HG02870 (cell line): Measurements from ENCODE around the gene NSD1.
A peak's percentile ranks its signal among the peaks of the same experiment; 100 is the strongest.

ENCODE experiments used
- ATAC-seq: cut with Tn5 transposase; IDR thresholded peaks from one replicate; pipeline ENCODE4 v1.9.1; 2021; ENCODE audit warnings: mild to moderate bottlenecking, moderate library complexity; ENCODE audit not compliant: unreplicated experiment

The NSD1 gene

DNA sequence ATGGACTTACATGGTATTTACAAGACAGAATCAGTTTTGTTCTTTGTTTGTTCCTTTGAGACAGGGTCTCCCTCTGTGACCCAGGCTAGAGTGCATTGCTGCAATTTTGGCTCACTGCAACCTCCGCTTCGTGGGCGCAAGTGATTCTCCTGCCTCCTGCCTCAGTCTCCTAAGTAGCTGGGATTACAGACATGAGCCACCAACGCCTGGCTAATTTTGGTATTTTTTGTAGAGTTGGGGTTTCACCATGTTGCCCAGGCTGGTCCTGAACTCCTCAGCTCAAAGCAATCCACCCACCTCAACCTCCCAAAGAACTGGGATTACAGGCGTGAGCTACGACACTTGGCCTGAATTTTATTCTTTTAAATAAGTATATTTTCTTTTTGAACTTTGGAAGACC lies 142.3 kb downstream of the NSD1 start:
- no peak for ATAC-seq

DNA sequence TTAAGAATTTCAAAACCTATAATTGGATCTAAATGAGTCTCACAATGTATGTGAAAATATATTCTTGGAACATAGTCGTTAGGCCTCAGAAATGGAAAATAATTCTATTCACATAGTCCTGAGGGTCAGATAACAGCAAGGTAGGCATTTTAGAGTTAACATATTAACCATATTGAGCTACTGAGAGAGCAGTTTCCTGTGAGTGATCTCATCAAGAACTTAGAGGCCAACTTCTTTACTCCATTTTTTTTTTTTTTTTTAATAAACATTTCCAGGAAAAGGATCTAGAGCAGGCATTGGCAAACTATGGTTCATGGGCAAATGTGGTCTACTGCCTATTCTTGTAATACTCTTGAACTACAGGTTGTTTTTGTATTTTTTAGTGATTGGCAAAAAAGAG lies 143.3 kb downstream of the NSD1 start:
- ATAC-seq, result no peak

GRCh38 chr5:177288191-177288590 lies 154.6 kb downstream of the NSD1 start:
- ATAC-seq, result no peak

GRCh38 chr5:177290816-177291596 lies 157.4 kb downstream of the NSD1 start:
- ATAC-seq, result no peak

DNA sequence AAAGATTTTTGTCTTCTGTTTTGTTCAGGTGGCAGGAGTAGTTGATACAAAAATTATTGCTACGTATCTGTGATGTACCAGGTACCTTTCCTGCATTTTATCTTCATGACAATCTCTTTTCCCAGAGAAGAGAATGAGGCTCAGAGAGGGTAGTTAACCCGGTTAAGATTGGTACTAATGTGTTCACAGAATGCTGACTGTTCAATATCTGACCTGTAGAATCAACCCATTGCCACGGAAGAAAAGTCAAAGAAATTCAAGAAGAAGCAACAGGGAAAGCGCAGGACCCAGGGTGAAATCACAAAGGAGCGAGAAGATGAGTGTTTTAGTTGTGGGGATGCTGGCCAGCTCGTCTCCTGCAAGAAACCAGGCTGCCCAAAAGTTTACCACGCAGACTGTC lies 158.2 kb downstream of the NSD1 start:
- ATAC-seq, result no peak

- ATAC-seq, result no peak
Measured at GRCh38 chr5:177293819-177294581, 160.4 kb downstream of the NSD1 start.

GRCh38 chr5:177294632-177295031 lies 161.1 kb downstream of the NSD1 start:
- no peak for ATAC-seq

- ATAC-seq, result no peak
Measured at GRCh38 chr5:177295924-177296323, 162.4 kb downstream of the NSD1 start.

- no peak for ATAC-seq
Measured at GRCh38 chr5:177296581-177296980, 163.0 kb downstream of the NSD1 start.

GRCh38 chr5:177297922-177298321 lies 164.3 kb downstream of the NSD1 start:
- ATAC-seq, result no peak

- ATAC-seq, result no peak
Measured at GRCh38 chr5:177299697-177300096, 166.1 kb downstream of the NSD1 start.

DNA sequence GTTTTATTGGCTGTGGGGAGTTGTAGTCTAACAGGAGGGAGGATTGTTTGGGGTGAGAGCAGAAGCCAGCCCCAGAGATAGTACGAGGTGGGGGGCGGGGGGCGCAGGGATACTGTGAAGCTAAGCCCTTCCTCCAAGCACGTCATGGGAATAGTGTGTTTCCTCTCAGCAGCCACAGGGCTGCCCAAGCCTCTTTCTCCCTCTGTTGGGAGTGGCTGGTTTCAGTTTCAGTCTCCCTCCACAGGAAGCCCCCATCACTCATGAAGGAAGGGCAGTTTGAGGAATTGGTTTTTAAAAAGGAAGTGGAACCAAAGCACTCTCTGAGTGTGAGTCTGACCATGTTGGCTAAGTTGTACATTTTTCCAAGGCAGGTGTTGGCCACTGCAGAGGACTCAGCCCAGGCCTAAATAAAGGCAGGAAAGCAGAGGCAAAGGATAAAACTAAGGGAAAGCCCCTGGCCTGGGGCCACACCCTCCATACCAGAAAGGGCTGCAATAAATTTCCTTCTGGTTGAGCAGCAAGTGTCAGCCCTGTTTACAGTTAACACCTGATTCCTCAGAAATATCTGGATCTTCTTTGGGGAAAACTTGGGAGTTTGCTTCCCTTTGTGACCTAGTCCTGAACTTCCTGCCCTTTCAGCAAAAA lies 166.8 kb downstream of the NSD1 start:
- no peak for ATAC-seq

- no peak for ATAC-seq
Measured at GRCh38 chr5:177300951-177301350, 167.4 kb downstream of the NSD1 start.

DNA sequence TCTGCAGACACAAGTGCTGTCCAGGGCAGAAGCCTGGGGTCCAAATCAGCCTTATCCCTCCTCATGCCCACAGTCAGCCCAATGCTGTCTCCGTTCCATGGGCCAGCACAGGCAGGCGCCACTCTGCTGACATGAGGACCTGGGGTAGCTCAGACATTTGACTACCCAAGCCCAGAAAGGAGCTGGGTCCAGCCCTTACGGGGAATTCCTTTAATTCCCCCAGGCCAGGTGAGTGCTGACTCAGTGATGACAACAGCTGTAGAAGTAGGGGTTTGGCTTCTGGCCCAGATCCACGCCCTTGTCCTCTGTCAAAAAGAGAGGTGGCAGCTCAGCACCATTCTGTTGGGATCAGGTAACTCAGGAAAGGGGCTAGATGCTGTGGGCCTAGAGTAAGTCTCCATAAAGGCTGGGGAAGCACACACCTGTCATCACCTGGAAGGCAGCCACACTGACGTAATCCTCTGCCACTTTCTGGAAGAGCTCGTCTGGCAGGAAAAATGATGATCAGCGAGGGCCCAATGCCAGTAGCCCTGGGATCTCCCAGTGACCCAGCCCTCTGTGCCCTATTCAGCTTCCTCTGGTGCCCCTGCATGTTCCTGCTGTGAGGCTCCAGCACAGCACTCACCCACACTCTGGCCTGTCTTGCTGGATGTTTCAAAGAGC lies 168.1 kb downstream of the NSD1 start:
- ATAC-seq, result no peak

GRCh38 chr5:177302354-177303110 lies 169.0 kb downstream of the NSD1 start:
- no peak for ATAC-seq

- peak; percentile 54 for ATAC-seq
Measured at GRCh38 chr5:177303121-177303924, 169.8 kb downstream of the NSD1 start, which contains the start of the genes PRELID1 and RAB24. PRELID1 (plus strand) TSS chr5:177303799; CDS start chr5:177303986, 187 bp downstream. RAB24 (minus strand) TSS chr5:177303719; CDS start chr5:177303288, 431 bp downstream.

DNA sequence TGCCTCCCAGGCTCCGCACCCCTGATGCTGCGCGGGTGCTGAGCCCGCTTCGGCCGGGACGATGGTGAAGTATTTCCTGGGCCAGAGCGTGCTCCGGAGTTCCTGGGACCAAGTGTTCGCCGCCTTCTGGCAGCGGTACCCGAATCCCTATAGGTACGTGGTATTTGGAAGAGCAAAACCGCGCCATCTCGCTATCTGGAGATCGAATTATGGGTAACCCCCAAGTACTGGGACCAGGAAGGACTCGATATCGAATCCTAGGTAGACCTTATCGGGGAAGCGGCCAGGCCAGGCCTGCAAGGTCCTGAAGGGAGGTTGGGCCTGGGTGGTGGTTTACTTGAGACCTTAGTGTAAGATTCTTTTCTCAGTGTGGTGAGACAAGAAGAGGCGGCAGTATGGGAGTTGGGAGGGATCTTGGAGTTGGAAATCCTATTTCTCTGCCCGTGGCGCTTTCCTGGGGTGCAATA lies 170.4 kb downstream of the NSD1 start:
- no peak for ATAC-seq

DNA sequence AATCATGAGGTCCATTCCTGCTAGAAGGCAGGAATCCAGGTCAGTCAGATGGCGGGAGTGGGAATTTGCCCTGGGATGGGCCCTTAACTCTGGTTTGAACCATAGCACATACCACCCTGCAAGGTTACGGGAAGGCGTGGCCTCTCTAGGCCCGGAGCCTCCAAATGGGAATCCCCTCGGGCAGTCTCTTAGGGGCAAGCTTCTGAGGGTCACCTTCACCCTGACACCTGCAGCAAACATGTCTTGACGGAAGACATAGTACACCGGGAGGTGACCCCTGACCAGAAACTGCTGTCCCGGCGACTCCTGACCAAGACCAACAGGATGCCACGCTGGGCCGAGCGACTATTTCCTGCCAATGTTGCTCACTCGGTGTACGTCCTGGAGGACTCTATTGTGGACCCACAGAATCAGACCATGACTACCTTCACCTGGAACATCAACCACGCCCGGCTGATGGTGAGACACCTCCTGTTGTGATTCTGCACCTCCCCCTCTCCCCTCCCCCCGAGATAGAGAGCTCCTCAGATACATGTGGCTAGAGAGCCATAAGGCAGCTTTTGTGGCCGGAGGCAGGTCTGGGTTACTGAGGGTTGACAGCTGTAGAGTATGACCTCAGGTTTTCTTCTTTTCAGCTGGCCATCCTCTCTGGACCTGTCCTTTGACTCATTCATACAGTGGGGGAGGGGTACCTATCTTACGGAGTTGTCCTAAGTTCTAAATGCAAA lies 171.0 kb downstream of the NSD1 start:
- ATAC-seq, result no peak
